EL (cell line): ENCODE measurements around the gene MYRIP.
A peak's percentile ranks its signal among the peaks of the same experiment; 100 is the strongest.
"Not testable (repeated sequence)": the region's sequence is repeated elsewhere in the genome, so short reads cannot be mapped to it uniquely, and the experiment has no call there.

Experiments used
- DNase-seq: peaks from one replicate; pipeline ENCODE4 v3.0.0-alpha.2; 2016

The MYRIP gene

DNA sequence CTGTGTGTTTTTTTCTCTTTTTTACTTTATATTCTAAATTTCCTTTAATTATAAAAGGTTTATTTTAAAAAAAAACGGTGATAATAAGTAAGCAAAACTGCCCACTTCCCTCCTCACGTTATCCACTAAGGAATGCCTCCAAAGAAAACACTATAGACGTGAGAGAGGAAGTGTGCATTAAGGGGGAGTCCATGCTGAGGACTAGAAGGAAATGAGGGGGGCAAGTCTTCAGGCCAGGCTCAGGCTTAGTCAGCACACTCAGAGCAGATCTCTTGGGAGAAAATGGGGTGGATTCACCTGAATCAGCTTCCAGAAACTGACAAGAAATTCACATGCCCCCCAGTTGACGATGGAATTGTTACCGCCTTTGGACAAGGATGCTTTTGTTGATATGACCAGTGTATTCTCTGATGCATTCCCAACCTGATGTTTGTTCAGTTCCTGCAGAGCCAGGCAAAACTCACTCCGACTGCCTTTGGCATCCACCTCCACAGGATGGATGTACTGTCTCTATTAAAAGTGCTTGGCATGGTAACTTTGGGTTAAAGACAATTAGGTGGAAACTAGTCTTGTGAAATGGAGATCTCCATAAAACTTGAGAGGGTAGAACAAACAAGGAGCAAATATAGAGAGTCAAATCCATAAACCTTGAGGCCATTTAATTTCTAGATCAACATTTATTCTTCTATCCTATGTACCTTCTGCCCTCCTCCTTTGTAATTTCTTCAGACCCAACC is 167.8 kb downstream of the MYRIP start:
- DNase-seq = no peak

DNA sequence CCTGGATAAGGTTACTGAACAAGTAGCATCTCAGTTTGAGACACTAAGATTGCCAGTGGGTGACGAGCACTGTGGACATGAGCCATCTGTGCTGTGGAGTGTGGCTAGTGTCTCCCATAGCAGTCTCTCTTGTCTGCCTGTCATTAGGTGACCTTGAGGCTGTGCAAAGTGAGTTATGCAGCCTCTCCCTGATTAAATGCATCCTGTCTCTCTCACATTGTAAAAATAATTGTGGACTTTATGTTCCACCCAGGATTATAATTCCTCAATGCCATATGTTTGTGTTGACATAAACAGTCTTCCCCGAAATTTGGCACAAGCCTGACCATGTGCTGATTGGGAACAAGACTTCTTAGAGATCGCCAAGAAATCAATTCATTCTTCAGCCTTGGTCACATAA is 168.9 kb downstream of the MYRIP start:
- no peak for DNase-seq

DNA sequence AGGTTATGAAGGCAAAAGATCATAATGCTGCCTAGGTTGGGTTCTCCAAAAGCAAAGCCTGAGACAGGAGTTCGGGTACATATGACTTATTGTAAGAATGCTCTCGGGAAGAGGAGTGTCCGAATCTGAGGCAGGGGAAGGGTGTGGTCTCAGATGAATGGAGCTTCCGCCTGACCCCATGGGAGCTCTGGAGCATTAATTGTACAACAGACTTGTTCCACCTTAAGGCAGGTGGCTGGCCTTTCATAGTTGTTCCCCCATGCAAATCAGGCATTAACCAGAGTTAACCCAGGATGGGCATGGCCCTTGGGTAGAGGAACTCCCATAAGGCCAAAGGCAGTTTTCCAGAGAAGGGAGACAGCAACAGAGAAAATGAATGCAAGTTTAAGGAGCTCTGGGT is 170.6 kb downstream of the MYRIP start:
- no peak for DNase-seq

DNA sequence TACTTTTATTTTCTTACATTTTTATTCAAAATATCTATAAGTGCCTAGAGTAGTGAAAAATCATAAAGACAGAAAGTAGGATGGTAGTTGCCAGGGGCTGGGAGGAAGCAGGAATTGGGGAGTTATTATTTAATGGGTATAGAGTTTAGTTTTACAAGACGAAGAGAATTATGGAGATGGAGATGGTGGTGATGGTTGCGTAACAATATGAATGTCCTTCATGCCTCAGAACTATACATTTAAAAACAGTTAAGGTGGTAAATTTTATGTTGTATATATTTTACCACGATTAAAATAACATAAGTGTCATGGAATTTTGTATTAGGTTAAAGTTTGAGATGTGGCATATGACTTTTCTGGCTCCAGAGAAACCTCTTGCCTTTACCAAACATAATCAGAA is 171.4 kb downstream of the MYRIP start:
- no peak for DNase-seq

DNA sequence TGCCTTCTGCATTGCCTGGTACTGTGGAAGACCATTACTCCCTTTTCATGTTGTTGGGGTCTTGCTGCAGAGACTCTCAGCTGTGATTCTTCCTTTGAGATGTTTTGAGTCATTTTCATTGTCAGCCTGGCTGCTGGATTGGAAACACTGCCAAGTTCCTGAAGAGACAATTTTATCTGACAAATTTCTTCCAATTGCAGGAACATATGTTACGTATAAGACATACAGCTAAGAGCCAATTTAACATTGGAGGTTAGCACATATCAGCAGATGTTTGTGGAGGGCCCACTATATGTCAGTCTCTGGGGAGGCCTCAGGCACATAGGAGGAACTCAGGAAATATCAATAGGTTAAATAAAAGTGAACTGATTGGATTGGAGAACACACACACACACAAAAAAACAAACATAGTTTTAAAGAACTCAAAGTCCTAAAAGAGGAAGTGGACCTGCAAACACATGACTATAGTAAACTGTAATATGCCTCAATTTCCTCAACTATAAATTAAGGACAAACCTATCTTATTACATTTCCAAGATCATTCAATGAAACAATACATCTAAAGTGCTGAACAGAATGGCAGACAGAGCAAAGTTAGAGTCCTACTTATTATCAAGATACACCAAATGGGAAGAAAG is 172.3 kb downstream of the MYRIP start:
- DNase-seq = no peak

DNA sequence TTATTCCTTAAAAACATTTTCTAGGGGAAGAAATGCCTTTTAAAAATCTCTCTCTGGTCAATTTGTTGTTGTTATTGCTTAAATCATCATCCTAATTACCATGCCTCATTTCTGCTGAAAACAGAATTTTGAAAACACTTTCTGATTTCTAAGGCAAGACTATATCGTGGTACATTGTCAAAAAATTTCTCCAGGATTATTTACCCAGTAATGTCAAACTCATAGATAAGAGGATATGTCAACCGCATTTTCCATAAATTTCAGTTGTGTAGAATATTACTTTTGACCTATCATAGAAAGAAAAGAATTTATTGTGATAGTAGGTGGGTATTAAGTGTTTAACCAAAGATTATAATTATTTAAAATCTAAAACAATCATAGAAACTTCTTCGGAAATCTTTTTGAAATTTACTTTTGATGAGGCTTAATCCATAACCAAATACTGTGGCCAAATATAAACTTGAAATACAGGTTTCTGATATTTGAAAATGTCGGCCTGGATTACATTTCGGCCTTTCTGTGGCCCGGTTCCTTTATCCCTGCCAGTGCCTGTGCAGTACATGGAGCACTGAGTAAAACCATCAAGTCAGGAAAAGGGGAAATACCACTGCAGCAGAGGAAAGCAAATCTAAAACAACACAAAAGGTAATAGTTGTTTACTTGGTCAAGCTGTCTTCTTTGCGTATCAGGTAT is 173.4 kb downstream of the MYRIP start:
- no peak for DNase-seq

DNA sequence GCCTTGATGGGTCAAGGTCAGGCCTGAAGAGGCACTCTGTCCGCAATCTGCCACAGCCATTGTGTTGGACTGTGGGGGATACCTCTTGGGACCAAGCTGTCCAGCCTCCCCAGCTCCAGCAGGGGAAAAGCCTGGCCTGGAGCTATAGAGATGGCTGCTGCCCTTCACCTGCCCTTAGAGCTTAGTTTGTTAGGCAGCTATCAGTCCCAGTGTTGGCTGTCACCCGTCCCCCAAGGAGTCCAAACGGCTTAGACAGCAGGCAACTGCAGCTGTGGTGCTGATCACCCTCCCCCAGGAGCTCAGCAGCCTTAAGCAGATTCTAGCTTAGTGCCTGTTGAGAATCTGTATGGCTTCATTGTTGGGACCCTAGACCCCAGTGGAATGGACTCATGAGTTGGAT is 180.3 kb downstream of the MYRIP start:
- no peak for DNase-seq

DNA sequence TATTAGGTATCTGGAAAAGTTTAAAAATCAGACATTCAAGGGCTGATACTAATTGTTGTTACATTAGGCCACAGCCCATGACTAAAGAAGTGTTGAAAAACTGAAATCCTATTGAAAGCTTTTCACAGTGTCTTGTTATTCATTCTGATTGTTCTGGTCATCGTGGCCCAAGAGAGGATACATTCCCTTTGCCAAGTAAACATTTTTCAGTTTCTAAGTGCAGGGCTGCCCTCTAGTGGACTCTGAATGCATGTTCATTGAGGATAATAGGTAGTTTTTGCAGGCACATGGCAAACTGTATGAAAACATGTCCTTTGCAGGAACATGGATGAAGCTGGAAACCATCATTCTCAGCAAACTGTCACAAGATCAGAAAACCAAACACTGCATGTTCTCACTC is 181.1 kb downstream of the MYRIP start:
- peak; percentile 68 for DNase-seq

DNA sequence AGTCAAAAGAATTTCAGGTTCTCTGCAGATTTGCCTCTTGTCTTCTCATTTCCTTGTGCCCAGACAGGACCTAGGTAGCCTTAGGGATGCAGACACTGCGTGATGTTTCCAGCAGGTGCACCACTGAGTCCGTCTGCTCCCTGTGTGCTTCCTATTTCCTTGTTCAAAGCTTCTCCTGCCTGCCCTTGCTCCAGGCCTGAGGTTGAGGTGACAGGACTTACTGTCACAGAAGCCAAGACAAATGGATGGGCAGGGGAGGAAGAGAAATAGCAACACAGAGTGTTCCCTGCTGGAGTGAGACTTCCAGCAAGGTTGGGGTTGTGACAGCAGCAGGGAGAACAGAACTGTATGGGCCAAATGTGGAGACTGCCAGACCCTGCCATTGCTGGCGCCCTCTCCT is 199.4 kb downstream of the MYRIP start:
- DNase-seq = no peak

DNA sequence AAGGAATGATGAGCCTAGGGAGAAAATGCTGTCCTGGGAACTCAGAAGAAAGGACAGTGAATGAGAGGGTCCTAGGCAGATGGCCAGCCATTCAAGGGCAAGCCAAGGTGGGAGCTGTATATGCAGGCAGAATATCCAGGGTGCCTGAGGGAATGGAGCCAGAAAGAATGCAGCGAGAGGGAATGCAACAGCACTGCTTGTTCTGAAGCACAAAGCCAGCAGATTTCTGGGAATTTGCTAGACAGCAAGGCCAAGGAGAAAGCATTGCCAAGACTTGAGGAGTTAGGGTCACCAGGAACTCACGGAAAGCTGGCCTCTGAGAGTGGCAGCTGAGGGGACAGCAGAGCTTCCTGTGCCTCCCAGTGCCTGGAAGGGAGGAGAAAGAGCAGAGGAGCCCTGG is 200.6 kb downstream of the MYRIP start:
- no peak for DNase-seq

DNA sequence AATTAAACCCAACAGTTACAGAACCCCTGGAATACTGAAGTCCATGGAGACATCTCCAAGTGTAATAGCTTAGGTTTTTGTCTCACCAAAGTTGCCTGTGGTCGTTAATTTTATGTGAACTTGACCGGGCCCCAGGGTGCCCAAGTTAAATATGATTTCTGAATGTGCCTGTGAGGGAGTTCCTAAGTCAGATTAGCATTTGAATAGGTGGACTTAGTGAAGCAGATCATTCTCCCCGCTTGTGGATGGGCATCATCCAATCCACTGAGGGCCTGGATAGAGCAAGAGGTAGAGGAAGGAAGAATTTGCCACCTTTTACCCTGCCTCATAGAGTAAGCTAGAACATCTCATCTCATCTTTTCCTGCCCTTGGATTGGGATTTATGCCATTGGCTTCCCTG is 203.0 kb downstream of the MYRIP start:
- no peak for DNase-seq

DNA sequence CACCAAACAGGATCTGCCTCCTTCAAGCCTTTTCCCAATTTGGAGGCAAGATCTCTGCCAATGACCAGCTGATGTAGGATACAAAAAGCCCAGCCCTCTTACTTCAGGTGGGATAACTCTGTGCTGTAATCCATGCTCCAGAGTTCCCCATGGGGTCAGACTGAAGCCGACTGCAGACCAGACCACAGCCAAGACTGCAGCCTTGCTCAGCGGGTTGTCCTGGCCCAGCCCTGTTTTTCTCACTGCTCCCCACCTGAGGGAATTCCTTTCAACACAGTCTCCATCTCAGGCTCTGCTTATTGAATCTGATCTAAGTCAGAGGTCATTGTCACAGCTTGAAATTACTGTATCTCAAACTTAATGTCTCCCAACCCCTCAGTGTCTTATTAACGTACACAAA is 207.0 kb downstream of the MYRIP start:
- DNase-seq = no peak

DNA sequence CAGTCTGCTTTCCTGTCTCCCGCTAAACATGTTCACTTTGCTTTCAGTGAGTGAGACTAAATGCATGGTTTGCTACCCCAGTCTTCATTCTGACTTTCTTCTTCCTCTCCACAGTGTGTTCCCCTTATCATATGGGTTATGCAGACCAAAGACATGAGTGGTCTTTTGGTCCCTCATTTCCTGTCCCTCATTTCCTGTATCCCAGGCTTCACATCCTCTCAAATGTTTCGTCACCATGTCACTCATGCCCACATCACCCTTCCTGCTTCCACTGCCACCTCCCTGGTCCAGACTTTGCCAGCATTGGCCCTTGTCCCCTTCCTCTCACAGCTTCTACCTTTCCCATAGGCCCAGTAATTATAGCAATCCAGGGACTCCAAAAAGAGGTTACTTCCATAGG is 209.0 kb downstream of the MYRIP start:
- no peak for DNase-seq

DNA sequence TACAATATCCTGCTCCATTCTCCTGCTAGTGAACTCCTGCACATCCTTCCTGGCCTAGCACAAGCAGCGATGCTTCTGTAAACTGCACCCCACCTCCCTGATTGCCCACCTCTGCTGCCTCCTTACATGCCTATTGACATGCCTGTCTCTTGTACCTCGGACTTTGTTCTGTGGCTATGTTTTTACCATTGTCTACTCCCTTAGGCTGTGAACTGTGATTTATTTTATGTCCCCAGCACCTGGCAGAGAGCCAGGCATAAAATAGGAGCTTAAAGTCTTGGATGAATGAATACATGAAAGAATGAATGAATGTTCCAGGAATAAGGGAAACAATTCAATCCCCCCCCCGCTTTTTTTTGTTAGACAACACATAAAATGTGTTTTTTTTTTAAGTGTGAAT is 210.0 kb downstream of the MYRIP start:
- no peak for DNase-seq

DNA sequence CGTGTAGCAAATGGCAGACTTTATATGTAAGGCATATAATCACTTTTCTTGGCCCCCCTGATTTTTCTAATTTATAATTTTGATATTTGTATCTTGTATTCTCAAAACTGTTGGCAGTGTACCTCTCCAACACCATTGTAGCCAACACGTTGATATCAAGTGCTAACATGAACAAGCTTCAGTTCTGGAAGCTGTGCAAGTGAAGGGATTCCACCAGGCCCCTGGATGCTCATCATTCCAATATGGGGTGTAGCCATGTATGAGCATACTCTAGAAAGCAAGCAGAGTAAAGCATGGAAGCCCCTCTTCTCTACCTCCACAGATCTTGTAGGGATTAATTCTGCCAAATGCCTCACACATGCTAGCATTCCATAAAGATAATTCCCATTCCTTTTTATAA is 211.3 kb downstream of the MYRIP start:
- no peak for DNase-seq

DNA sequence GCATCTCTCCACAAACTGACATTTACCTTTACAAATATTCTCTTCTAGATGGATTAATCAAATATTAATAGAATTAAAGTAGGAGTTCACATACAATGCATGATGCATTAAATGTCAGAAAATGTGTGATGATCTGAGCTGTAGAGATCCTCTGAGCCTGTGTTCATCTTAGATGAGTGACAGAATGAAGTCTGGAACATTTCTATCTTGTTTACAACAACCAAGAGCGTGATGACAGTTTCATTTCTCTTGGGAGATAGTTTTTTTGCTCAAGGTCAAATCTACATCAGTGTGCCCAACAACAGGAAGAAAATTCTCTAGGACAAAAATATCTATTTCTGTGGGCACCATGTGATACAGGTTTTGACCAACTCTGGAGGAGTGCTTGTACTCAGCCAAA is 211.9 kb downstream of the MYRIP start:
- no peak for DNase-seq

DNA sequence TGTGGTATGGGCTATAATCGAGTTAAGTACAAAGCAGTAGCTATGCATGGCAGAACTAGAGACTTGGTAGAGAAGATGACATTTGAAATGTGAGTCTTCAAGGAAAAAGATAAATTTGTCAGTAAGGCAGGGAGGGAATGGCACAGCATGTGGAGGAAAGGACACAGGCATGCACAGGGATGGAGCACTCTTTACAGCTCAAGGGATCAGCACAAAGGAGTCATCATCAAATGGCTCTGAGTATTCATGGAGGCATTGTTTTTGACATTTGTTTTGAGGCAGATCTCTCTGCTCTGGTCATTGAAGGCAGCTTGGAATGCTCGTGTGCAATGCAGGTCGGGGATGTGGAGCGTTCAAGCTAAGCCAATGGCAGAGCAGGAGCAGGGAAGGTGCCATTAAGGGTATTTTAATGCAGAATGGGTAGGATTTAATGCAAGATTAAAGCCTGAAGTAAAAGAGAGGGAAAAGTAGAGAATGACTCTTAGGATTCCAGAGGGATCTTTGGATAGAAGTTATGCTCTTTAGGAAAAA is 213.0 kb downstream of the MYRIP start:
- no peak for DNase-seq

DNA sequence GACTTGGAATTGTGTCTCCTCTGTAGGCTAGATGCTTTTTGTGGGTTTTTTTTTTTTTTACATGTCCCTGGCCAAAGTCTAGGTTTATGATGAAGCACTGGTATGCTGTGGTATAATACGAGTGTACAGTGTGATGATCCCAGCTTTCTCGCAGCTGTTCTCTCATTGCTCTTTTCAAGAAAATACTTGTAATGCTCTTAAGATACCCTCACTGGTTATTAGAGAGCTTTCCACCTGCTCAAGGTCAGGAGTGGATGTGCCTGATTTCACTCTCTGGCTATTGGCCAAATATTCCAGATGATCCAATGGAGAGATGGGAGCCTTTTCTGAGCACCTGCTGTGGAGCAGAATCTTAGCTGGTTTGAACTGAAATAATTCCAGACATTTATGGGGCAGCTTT is 215.1 kb downstream of the MYRIP start:
- DNase-seq = no peak

DNA sequence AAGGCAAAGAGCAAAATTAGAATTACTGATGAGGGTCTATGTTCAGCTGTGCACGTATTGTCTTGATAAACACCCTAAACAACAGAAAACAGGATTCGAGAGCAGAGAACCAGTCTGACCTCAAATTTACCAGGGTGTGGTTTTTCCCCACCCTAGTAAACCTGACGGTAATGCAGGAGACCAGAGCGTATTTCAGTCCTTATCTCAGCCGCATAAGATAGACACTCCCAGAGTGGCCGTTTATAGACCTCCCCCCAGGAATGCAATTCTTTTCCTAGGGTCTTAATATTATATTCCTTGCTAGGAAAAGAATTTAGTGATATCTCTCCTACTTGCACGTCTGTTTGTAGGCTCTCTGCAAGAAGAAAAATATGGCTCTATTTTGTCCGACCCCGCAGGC is 216.5 kb downstream of the MYRIP start:
- not testable (repeated sequence) for DNase-seq

DNA sequence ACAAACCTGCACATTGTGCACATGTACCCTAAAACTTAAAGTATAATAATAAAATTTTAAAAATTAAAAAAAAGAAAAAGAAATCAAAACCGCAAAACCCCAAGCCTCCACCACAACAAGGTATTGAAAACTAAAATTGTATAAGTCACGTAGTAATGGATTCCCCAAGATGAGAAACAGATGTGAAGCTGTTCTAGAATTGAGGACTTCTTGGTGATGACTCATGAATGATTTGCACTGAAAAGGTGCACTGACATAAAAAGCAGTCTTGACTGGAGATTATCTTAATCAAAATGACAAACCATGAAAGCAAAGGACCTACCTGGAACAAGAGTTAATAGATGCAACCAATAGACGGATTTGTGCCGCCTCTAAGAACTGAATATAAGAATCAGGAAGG is 225.8 kb downstream of the MYRIP start:
- peak; percentile 79 for DNase-seq

DNA sequence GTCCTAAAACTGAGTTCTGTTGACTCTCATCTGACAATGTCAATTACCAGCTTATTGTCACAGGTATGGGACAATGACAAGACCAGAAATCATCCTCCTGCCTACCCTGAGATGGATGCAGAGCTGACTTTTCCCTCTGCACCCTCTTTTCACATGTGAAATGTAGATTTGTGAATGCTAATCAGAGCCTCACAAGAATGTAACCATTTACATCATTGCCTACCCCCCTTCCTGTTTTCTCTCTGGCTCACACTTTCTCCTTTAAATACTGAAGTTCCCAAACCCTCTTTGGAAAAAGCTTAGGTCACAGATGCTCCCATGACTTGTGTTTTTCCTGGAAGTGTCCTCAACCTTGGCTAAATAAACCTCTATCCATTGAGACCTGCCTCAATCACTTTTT is 228.2 kb downstream of the MYRIP start:
- DNase-seq = no peak

DNA sequence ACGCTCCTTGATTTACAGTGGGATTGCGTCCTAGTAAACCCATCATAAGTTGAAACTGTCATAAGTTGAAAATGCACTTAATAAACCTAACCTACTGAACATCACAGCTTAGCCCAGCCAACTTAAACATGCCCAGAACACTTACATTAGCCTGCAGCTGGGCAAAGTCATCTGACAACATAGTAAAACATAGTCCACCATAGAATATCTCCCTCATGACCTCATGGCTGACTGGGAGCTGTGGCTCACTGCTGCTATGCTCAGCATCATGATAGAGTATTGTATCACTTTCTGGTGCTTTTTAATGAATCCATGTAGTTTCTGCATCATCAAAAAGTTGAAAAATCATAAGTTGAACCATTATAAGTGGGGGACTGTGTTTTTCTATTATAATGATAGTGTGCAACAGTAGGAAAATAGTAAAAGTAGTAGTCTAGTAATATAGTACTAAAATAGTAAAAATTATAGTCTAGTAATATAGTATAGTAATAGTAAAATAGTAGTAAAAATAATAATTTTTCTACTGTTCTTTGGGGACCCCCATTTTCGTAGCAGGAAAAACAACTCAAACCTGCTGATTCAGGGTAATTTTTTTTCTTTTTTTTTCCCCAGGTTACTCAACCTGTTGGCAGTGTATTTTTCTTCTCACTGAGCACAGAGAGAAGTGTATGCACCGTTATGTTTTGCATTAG is 233.5 kb downstream of the MYRIP start:
- peak; percentile 62 for DNase-seq

DNA sequence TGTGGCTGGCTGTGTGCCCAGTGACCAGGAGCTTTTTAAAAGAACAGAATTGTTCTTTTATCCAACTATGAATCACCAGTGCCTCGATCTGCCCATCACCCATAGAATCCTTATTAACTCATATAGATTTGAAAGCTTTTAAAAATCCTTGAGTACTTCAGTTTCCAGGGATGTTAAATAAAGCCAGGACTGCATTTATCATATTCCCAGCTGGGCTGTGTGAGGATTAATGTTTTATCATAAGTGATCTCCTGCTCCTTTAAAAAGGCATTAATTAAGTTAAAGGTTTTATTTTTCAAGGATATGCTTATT is 234.0 kb downstream of the MYRIP start:
- DNase-seq = peak; percentile 78

DNA sequence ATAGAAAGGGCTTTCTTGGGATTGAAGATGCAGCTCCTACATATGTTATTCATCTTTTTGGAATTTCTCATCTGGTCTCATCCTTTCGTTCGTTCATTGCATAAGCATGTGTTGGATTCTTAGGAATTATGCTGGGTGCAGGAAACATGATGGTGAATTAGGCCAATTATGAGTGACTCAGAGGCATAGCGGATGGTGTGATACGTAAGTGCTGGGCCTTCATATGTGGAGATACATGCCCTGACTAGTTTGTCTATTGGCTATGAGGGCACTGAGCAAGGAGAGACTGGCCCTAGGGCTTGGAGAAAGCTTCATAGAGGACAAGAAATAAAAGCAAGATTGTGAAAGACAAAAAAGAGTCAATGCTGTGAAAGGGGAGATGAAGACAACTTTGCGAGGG is 235.1 kb downstream of the MYRIP start:
- DNase-seq = peak; percentile 98
